Activated CD4-positive, alpha-beta T cell treated with anti-CD3 and anti-CD28 coated beads for 48 hours (primary cell): ENCODE data around the gene STK39.

Source experiments
- DNase-seq: peaks from one replicate; pipeline ENCODE4 v3.0.0-alpha.2; 2020

Gene STK39

DNA sequence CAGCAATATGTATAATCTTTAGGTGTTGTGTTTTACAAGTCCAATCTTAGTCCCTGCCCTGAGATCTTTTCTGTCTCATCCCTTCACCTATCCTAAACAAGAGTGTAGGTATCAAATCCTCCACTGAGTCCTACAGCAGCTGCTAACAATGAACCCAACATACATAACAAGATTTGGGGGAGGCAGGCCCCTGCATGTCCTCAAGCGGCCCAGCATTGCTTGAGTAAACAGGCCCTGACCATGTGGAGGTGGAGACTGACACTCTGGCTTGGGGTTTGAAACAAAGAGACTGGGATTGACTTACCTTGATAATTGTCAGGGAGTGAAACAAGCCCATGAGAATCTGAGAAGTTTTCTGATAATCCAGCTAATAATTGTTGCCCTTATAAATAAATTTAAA lies 213.4 kb downstream of the STK39 start:
- no peak for DNase-seq

DNA sequence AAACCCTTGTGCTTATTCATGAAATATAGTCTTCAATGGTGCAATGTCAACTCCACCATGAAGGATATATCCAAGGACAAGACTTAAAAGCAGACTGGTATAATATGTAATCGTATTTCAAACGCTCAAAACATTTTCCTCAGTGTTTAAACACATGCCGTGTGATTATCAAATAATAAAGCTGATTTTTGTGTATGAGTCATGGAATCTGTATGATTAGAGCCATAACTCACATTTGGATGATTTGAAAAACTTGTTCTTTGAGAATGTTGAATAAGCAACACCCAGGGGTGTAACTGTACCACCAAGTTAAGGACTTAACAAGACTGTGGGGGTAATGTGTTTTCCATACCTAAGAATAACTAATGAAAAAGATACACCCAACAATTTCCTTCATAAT lies 215.3 kb downstream of the STK39 start:
- DNase-seq, result no peak

GRCh38 chr2:168030862-168031624 lies 216.4 kb downstream of the STK39 start:
- DNase-seq, result peak; percentile 43

DNA sequence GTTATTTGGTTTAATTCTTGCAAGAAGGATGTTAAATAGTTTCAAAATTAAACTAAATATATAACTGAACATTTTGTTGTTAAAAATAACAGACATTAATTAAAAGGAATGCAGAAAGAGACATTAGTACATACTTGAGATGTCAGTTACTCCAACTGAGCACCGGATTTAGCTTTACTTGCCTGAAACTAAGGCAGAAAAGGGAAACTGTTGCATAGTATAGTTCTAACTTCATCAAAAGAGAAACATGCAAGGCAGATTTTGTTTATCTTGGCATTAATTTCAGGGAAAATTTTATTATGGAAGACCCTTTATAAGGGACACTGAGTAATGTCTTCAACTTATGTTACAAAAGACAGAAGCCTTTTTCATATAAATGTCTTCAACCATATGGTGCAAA lies 218.3 kb downstream of the STK39 start:
- no peak for DNase-seq

GRCh38 chr2:168028362-168028761 lies 219.0 kb downstream of the STK39 start:
- no peak for DNase-seq

GRCh38 chr2:168025487-168026202 lies 221.8 kb downstream of the STK39 start:
- no peak for DNase-seq

- no peak for DNase-seq
Observed at GRCh38 chr2:168024459-168024858, 222.9 kb downstream of the STK39 start.

DNA sequence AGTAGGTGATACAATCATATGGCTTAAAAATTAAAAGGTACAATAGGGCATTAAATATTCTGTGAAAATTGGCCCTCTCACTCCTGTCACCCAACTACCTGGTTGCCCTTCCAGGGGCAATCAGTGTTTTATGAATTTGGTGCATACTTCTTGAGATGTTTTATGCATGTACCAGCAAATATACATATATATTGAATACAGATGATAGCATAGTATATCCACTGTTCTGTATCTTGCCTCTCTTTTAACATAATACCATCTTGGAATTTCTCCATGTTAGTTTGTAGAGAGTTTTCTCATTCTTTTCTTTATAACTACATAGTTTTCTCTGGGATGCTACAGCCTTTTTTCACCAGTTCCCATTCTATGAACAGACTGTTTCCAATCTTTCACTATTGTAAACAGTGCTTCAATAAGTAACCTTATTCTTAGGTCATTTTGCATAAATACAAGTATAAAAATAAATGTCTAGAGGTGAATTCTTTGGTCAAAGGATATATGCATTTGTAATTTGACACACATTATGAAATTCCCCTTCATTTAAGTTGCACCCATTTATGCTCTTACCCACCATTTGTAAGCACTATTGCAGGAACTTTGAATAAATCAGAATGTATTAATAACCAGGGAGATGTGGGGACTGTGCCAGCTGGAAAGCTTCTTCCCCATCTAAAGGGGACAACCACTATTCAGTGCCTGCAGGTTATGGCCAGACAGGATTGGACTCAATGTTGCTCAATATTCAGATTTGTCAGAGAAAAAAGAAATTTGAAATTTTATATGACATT lies 225.4 kb downstream of the STK39 start:
- DNase-seq, result no peak

- no peak for DNase-seq
Observed at GRCh38 chr2:168015274-168015953, 232.0 kb downstream of the STK39 start.

DNA sequence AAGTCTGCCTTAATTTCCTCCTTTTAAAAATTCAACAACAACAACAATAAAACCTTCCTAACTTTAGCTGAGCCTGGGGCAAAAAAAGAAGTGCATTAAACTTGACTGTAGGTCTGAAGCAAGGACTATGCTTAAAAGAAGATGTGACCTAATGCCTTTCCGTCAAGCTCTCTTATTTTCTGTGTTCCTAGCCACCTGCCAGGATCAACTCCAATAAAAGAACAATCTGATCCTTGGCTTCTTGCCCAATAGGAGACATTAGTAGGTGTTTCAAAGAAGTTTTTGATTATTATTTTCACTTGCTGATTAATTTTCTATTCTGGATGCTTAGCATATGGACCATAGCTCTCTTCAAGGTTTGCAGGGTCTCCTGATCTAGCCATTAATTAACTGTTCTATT lies 237.5 kb downstream of the STK39 start:
- DNase-seq, result no peak

GRCh38 chr2:168008646-168009195 lies 238.7 kb downstream of the STK39 start:
- no peak for DNase-seq

DNA sequence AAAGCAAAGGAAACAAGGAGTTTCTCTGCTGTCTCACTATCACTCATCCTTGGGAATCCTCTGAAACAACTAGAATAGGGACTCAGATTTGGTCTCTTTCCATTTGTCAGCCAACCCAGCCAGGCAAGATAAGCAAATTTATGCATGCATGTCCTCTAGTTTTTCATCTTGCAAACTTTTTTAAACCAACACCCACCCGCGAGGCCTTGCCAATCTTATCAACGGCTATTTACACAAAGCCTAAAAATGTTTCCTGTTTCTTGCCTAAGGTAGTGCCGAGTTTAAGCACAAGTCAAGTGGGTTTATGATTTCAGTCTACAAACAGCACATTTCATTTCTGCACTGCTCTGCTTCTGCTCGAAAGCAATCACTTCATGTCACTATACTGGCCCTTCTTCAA lies 240.9 kb downstream of the STK39 start:
- DNase-seq, result no peak

DNA sequence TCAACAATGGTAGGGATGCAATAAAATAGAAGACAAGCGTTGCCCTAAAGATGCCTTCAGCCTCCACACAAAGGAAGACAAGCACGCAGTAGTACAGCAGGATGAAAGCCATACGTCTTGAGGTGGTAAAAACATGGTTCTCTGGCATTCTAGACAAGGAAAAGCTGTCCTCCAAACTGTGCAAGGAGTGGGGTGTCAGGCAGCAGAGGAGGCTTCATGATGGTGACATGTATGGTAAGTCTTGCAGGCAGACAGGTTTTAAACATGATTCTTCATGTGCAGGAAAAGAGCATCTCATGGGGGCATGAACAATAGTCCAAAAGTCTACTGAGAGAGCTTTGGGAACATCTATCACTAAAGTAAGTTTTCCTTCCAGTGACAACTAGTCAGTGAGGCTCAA lies 241.8 kb downstream of the STK39 start:
- no peak for DNase-seq

DNA sequence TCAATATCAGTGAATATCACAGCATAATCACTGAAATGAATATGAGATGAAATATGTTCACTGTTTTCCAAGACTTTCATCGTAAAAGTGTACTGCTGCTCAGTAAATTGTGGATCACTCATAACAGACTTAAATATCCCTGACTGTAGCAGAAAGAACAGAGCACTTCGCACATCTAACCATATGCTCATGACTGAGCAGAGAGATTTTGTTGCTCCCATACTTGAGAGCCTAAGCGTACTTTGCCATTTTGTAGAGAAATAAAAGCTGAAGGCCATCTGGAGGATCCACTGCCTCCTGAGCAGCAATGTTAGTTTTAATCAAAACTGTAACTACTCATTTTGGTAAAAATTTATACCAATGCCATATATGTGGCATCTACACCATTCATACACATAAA lies 243.5 kb downstream of the STK39 start:
- DNase-seq, result no peak

DNA sequence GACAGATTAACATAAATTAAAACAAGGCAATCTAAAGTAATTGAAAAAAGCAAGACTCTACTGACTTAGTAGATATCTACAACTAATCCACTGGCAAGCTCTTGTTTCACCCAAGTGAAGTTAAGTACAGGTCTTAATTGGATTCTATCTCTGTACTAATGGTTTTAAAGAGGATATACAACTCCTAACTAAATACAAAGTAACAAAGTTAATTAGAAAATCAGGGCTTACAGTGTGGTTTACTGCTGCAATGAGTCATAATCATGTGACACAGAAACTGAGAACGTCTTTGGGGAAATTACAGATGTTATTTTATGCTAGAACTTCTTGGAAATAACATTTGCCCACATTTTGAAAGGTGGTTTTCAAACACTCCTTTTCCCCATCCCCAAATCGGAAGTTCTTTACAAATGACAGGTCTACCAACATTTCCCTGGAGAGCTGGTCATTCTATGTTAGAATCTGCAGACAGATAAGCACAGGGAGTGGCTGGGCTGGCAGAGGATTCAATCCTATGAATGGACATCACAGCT lies 245.3 kb downstream of the STK39 start:
- no peak for DNase-seq

- DNase-seq, result no peak
Observed at GRCh38 chr2:167992278-167992677, 255.1 kb downstream of the STK39 start.

GRCh38 chr2:167990062-167990461 lies 257.3 kb downstream of the STK39 start:
- DNase-seq, result no peak

GRCh38 chr2:167988296-167988695 lies 259.1 kb downstream of the STK39 start:
- no peak for DNase-seq

DNA sequence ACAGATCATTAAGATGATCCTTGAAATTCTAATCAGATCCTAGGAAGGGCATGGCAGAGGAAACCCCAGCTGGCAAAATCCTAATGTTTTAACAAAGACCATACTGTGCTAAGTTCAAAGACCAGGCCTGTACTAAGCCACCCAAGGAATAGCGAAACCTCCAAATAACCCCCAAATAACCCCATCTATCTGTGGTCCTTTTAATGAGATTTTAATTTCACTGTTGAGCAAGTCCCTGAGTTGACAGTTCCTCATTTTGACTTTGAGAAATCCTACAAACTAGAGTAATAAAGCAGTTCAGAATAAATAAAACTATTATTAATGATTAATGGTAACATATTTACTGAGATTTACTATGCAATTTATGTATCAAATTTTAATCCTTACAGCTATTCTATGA lies 259.8 kb downstream of the STK39 start:
- no peak for DNase-seq

DNA sequence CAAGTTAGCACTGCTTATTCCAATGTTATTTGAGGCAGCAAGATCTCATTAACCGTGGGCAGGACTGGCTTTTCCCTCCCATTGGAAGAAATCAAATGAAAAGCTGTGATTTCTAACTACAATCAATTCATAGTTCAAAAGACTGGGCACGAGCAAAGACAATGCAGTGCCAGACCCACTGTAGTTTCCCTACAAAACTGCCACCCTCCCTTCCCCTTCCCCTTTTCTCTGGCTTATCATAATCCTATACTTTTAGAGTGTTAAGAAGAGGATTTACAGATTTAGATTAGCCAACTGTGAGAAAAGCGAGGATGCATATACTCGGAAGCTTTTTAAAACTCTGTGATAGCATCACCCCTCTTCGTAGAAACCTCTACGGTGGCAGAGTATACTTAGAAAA lies 260.4 kb downstream of the STK39 start:
- no peak for DNase-seq

DNA sequence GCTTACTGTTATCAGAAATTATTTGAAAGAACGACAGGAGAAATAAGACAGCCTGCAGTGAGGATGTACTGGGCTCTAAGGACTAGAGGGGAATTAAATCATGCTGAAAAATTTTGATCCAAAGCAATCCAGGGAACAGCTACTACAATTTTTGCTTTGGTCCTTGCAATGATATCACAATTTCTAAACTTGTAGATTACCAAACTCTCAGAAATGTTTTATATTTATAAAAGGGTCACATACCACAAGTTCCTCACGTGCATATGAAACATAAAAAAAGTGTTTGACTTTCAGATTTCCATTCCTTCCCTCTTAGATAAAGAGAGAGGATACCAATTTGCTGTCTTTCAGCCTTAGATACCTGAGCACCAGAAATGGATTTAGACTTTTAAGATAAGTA lies 261.2 kb downstream of the STK39 start:
- no peak for DNase-seq

DNA sequence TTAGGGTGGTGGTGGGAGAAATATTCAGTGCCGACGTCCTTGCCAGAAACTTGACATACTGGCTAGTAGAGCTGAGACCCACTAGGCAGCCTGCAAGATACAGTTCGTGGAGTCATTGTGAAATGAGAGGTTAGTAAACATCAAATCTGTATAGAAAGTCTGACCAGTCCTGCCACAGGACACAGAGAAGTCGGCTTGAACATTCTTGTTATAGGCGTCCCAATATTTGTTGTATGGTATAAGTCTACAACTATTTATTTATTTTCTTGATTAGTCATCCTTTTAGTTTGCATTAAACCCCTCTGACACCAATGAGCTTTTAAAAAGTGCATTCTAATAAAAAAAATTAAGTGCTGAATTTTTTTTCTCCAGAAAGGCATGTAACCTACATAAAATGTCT lies 265.4 kb downstream of the STK39 start:
- DNase-seq, result no peak

GRCh38 chr2:167980439-167980838 lies 267.0 kb downstream of the STK39 start:
- DNase-seq, result no peak
